ENCODE data around the gene SPATA1. TPM values are rescaled to one million over a fixed set of nuclear protein-coding genes. Genes with fewer than 3 reads are reported as not detected.
"Not testable (repeated sequence)": the region's sequence is repeated elsewhere in the genome, so short reads cannot be mapped to it uniquely, and the experiment has no call there.

Gene SPATA1
- total RNA-seq, 1 donor: 3.0 TPM

DNA sequence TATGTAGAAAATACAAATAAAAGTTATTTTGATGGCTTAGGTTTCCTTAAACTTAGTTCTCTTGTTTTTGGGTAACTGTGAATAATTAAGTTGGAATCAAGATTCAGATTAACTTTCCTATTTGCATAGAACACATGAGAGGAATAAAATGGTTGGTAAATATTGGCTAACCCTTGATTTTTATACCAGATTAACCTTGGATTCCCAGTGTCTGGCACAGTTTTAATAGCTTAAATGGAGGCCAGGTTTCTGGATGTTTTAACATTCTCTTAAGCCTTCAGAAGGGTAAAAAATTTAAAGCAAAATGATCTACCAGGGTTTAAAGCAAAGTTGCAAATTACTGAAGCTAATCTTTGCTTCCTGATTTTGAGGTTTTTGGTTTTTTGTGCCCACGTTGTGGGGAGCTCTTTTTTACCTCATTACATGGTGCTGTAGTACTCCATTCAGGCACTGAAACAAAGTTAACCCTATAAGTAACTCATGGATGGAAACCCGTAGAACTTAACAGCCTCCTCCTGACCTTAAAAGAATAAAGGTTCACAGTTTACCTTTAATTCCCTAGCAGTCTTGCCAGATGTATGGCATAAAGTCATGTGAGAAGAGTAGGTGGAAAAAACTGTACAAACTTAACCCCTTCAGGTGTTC, 8.4 kb upstream of the SPATA1 start:
- no peak overlapping the region for H3K4me3 ChIP-seq (ENCODE audit: low read depth, low read length)
- DNase-seq (ENCODE audit: low read depth): no peak
- TF ChIP-seq, protein P1, sequence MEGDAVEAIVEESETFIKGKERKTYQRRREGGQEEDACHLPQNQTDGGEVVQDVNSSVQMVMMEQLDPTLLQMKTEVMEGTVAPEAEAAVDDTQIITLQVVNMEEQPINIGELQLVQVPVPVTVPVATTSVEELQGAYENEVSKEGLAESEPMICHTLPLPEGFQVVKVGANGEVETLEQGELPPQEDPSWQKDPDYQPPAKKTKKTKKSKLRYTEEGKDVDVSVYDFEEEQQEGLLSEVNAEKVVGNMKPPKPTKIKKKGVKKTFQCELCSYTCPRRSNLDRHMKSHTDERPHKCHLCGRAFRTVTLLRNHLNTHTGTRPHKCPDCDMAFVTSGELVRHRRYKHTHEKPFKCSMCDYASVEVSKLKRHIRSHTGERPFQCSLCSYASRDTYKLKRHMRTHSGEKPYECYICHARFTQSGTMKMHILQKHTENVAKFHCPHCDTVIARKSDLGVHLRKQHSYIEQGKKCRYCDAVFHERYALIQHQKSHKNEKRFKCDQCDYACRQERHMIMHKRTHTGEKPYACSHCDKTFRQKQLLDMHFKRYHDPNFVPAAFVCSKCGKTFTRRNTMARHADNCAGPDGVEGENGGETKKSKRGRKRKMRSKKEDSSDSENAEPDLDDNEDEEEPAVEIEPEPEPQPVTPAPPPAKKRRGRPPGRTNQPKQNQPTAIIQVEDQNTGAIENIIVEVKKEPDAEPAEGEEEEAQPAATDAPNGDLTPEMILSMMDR (IDR thresholded peaks at IDR 0.05; ENCODE audit: insufficient read depth, low read length): no peak

DNA sequence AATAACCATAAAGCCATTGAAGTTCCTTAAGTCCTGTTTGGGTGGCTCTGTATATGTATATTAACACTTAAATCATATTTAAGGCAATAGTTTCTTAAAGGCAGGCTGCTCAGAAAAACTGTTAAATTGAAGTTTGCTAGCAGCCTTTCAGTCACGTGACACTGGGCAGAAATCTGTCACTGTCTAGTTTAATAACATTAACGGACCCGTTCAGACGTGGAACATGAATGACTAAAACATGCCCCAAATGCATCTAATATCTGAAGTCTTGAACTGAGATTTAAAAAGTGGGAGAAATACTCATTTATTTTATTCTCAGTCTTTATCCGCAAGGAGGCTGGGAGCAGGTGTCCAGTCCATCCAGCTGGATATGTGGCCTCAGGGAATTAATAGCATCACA, 3.3 kb upstream of the SPATA1 start:
- H3K4me3 ChIP-seq (ENCODE audit: low read depth, low read length): peak overlapping the region; percentile 6
- TF ChIP-seq, protein P1 (IDR thresholded peaks at IDR 0.05; ENCODE audit: insufficient read depth, low read length): no peak

DNA sequence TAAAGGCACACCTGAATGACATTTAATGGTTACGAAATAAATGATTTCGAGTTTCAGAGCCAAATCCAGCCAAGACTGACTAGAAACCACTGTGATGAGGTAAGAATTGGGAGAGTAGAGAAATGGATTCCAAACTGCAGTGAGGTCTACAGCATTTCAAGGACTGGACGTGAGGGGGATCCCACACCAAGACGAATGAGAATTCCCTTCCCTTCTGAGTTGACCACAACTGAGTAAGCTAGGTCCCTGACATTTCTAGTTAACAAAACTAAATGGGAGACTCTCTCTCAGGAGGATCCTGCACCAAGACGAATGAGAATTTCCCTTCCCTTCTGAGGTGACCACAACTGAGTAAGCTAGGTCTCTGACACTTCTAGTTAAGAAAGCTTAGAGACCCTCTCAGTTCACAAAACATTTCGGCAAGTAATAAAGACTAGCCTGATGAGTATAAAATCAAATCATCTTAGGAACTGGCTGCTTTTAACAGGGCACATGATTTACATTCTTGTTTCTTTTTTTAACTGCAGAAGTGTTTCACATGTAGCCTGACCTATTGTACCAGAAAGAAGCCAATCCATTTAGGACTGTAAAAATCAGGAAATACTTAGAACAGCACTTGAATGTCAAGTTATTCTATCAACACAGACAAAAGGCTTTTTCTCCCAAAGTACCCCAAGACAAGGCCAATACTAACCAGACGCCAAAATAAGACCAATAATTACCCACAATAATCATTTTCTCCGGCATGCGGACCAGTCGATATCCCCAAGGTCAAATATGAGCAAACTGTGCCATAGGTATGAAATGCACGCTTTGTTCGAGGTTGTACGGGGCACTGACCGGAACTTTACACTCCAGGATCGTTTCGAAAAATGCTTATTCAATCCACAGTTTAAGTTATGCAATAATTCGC, 1.4 kb upstream of the SPATA1 start:
- peak; percentile 75 for DNase-seq (ENCODE audit: low read depth)
- TF ChIP-seq, protein P1 (IDR thresholded peaks at IDR 0.05; ENCODE audit: insufficient read depth, low read length): peak; percentile 15
- peak overlapping the region; percentile 89 for H3K4me3 ChIP-seq (ENCODE audit: low read depth, low read length)

More for the DNA sequence above, 3.3 kb upstream of the SPATA1 start:
- DNase-seq (ENCODE audit: low read depth): no peak

DNA sequence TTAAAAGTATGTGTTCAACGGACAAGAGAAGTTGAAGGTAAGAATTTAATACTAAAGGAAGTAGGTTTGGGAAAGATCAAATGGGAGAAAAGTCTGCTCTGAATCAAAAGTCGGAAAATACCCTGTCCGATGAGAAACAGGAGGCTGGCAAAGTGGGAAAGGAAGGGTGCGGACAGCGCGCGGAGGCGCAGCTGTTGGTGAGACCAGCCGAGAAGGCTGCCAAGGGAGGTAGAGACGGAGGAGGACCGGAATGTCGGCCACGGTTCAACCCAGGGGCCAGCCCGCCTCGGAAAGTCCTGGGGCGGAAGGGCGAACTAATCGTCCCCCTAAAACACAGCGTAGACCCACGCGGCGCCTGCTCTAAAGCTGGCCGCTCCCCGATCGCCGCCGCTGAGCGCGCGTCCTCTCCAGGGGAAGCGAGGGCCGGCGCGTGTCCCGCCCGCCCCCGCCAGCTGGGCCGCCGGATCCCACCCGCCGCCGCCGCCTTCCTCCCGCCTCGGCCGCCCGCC, 639 bp upstream of the SPATA1 start:
- DNase-seq (ENCODE audit: low read depth): peak; percentile 71
- TF ChIP-seq, protein P1 (IDR thresholded peaks at IDR 0.05; ENCODE audit: insufficient read depth, low read length): no peak

DNA sequence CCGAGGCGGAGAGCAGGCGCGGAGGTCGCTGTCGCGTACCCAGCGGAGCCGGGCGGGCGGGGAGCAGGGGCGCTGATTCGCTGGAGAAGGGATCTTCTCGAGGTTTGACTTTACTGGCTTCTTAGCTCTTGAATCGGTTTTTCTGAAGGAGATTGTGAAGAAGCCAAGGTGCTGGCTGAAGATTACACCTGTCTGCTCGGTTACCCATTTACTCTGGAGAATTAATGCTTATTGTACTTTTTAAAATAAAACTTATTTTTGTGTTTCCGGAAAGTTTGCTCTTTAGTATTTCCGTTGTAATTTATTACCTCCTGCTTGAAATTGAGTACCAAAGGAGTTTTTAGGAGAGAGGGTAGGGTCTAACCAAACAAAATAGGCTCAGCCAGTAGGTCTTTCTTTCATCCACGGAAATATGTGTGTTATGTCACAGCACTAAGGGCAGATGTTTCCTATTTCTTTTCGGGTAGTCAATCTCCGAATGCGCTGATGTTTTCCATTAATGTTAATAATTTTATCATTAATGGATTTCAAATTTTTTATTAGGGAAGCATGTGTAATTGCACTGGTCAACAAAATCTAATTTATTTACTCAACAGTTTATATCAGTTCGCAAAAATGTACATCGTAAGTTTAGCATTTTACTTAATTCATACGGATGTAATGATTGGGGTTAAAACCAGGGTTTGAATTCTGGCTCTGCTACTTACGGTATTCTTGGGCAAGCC, 705 bp downstream of the SPATA1 start:
- peak overlapping the region; percentile 82 for H3K4me3 ChIP-seq (ENCODE audit: low read depth, low read length)
- TF ChIP-seq, protein P1 (IDR thresholded peaks at IDR 0.05; ENCODE audit: insufficient read depth, low read length): no peak
- no peak for DNase-seq (ENCODE audit: low read depth)

More for the DNA sequence above, 639 bp upstream of the SPATA1 start:
- H3K4me3 ChIP-seq (ENCODE audit: low read depth, low read length): peak overlapping the region; percentile 89

DNA sequence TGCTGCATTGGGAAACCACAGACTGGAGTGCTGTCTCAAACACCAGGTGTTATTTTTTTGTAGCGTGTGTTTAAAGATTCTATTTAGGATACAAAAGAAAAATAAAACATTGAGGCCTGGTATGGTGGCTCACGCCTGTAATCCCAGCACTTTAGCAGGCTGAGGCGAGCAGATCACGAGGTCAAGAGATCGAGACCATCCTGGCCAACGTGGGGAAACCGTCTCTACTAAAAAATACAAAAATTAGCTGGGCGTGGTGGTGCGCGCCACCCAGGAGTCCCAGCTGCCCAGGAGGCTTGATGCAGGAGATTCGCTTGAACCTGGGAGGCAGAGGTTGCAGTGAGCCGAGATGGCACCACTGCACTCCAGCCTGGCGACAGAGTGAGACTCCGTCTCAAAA, 1.7 kb downstream of the SPATA1 start:
- not testable (repeated sequence) for H3K4me3 ChIP-seq (ENCODE audit: low read depth, low read length); DNase-seq (ENCODE audit: low read depth)
